DND-41 (cell line): ENCODE measurements around the gene TBC1D4.
"Not testable (repeated sequence)": the region's sequence is repeated elsewhere in the genome, so short reads cannot be mapped to it uniquely, and the experiment has no call there.

Experiments used
- EZH2 ChIP-seq: IDR thresholded peaks from 3 replicates; pipeline ENCODE4 v1.6.1; 2012; ENCODE audit warnings: borderline replicate concordance, low read depth, mild to moderate bottlenecking, moderate library complexity, low read length, inconsistent platforms; ENCODE audit not compliant: severe bottlenecking
- TF ChIP-seq, protein P1 (sequence below): IDR thresholded peaks from 2 replicates; pipeline ENCODE4 v1.5.1; 2012; ENCODE audit warnings: borderline replicate concordance, low read length, moderate library complexity, mild to moderate bottlenecking; ENCODE audit not compliant: poor library complexity, severe bottlenecking; ENCODE audit errors: extremely low read depth

- TF ChIP-seq, protein P1, sequence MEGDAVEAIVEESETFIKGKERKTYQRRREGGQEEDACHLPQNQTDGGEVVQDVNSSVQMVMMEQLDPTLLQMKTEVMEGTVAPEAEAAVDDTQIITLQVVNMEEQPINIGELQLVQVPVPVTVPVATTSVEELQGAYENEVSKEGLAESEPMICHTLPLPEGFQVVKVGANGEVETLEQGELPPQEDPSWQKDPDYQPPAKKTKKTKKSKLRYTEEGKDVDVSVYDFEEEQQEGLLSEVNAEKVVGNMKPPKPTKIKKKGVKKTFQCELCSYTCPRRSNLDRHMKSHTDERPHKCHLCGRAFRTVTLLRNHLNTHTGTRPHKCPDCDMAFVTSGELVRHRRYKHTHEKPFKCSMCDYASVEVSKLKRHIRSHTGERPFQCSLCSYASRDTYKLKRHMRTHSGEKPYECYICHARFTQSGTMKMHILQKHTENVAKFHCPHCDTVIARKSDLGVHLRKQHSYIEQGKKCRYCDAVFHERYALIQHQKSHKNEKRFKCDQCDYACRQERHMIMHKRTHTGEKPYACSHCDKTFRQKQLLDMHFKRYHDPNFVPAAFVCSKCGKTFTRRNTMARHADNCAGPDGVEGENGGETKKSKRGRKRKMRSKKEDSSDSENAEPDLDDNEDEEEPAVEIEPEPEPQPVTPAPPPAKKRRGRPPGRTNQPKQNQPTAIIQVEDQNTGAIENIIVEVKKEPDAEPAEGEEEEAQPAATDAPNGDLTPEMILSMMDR = not testable (repeated sequence)
- not testable (repeated sequence) for TF ChIP-seq EZH2
Measured at GRCh38 chr13:75240240-75240639, 241.7 kb downstream of the TBC1D4 start.
